OCI-LY7 (cell line): ENCODE data around the gene LHX3. TPM values are rescaled to one million over a fixed set of nuclear protein-coding genes. Genes with fewer than 3 reads are reported as not detected.

Experiments
- BruUV-seq: library from RNA; stranded (reverse); fragments of 400-500 nt; replicated peaks from 2 replicates; lab custom pipeline; 2021; lab: Mats Ljungman, UMichigan
- CTCF ChIA-PET: fragments of 300-600 bp; sonication (Branson Sonifier 250); formaldehyde crosslinking; loops from one replicate; lab custom pipeline; 2022; ENCODE audit warnings: antibody characterized with exemption; ENCODE audit not compliant: unreplicated experiment; lab: Charles Lee
- POLR2A ChIA-PET: fragments of 300-600 bp; sonication (Branson Sonifier 250); formaldehyde crosslinking; loops from one replicate; lab custom pipeline; 2022; ENCODE audit warnings: antibody characterized with exemption; lab: Charles Lee
- DNase-seq: peaks from one replicate; pipeline ENCODE4 v3.0.0-alpha.2; 2015; ENCODE audit warnings: low spot score
- H2AFZ ChIP-seq: fragments of 200-600 bp; sonication (generic), shearing (Covaris generic); 2 replicates; pipeline ENCODE4 v1.6.1; 2014; ENCODE audit warnings: mild to moderate bottlenecking, antibody characterized with exemption, low read length, moderate library complexity
- H3K27ac ChIP-seq: fragments of 200-600 bp; sonication (generic); 2 replicates; pipeline ENCODE4 v1.5.1; 2014; ENCODE audit warnings: mixed run types, low read depth, mild to moderate bottlenecking, moderate library complexity, low read length, inconsistent platforms; ENCODE audit not compliant: poor library complexity, severe bottlenecking
- H3K36me3 ChIP-seq: fragments of 200-600 bp; sonication (generic); 2 replicates; pipeline ENCODE4 v1.6.1; 2014; ENCODE audit warnings: mild to moderate bottlenecking, antibody characterized with exemption, low read length, moderate library complexity, mixed read lengths; ENCODE audit not compliant: insufficient read depth
- H3K4me1 ChIP-seq: fragments of 200-600 bp; sonication (generic); 2 replicates; pipeline ENCODE4 v1.5.1; 2014; ENCODE audit warnings: mild to moderate bottlenecking, low read length; ENCODE audit not compliant: insufficient read depth, poor library complexity, severe bottlenecking
- H3K4me2 ChIP-seq: fragments of 200-600 bp; sonication (generic); 2 replicates; pipeline ENCODE4 v1.6.1; 2014; ENCODE audit warnings: mild to moderate bottlenecking, low read length
- H3K4me3 ChIP-seq: fragments of 200-600 bp; sonication (generic); 2 replicates; pipeline ENCODE4 v1.5.1; 2014; ENCODE audit warnings: mild to moderate bottlenecking, low read depth, low read length; ENCODE audit not compliant: poor library complexity, severe bottlenecking
- H3K79me2 ChIP-seq: fragments of 200-600 bp; sonication (generic); 2 replicates; pipeline ENCODE4 v1.6.1; 2016; ENCODE audit warnings: low read depth, mild to moderate bottlenecking, low read length, moderate library complexity, mixed read lengths; ENCODE audit not compliant: insufficient read depth
- H3K9me2 ChIP-seq: fragments of 200-600 bp; sonication (generic); 2 replicates; pipeline ENCODE4 v1.6.1; 2016; ENCODE audit warnings: mild to moderate bottlenecking, low read length, mixed read lengths; ENCODE audit not compliant: insufficient read depth
- H3K9me3 ChIP-seq: fragments of 200-600 bp; sonication (generic); 2 replicates; pipeline ENCODE4 v1.6.1; 2014; ENCODE audit warnings: mild to moderate bottlenecking, mixed run types, low read length, mixed read lengths
- H4K20me1 ChIP-seq: fragments of 200-600 bp; sonication (generic); 2 replicates; pipeline ENCODE4 v1.6.1; 2014; ENCODE audit warnings: mild to moderate bottlenecking, antibody characterized with exemption, low read length, moderate library complexity, mixed read lengths; ENCODE audit not compliant: insufficient read depth
- EZH2phosphoT487 ChIP-seq: fragments of 200-600 bp; sonication (generic); IDR thresholded peaks from 2 replicates; pipeline ENCODE4 v1.6.1; 2018; ENCODE audit warnings: low read depth, borderline replicate concordance, mild to moderate bottlenecking, mixed run types, antibody characterized with exemption, low read length, moderate library complexity, mixed read lengths
- intact Hi-C: fragments of 100-400 bp; cut with micrococcal nuclease; formaldehyde crosslinking; loops from one replicate; pipeline ENCODE4 v1.10.0; 2022; ENCODE audit not compliant: unreplicated experiment
- total RNA-seq, 2 experiments: library from RNA; depleted of rRNA in 1 of 2; stranded (reverse); fragments of >200 nt in 1 of 2; shearing (Covaris generic) in 1 of 2; gene quantifications; 2 replicates each; pipeline ENCODE4 v1.2.3, GENCODE V29; 2014 to 2022
- TF ChIP-seq, protein P1 (sequence below): fragments of 200-600 bp; sonication (generic); conservative IDR thresholded peaks from 2 replicates; pipeline ENCODE4 v1.5.1; 2014; ENCODE audit warnings: mild to moderate bottlenecking, antibody characterized with exemption, low read length, moderate library complexity, mixed read lengths

The LHX3 gene
- total RNA-seq, 2 experiments from 2014 or later, result 0.15 TPM; not detected in 1

DNA sequence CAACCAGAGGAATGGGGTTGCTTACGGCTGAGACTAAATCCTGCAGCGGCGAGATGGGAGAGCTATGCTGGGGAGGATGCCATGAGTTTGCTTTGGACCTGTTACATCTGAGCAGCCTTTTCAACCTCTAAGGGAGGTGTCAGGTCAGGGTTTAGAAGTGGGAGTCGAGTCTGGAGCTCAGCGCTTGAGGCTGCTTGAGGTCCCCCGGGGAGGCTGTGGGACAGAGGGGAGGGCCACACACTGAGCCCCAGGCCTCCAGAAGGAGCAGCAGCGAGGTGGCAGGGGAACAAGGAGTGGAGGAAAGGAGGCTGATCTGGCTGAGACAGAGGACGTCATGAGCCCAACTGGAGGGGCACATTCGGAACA is 42.6 kb upstream of the LHX3 start:
- Histone ChIP-seq H3K4me3 (no peak overlapping the region), H3K4me1 (peaks cover 27% of the 10 kb centered on the region), H3K4me2 (no peak overlapping the region), H3K36me3 (peaks cover 17% of the 10 kb centered on the region; the same call in 1 of the 2 replicates), H3K9me3 (no peaks in the 10 kb centered on the region), H3K9me2 (no peaks in the 10 kb centered on the region), H3K79me2 (peaks cover 27% of the 10 kb centered on the region), H4K20me1 (peaks cover 20% of the 10 kb centered on the region), H2AFZ (no peak overlapping the region), H3K27ac (no peak overlapping the region)
- intact Hi-C loops, result no loop called here
- no peak for DNase-seq
- no TSS peak for BruUV-seq
- CTCF ChIA-PET, result no interaction called here
- TF ChIP-seq EZH2phosphoT487, result no peak
- TF ChIP-seq, protein P1, sequence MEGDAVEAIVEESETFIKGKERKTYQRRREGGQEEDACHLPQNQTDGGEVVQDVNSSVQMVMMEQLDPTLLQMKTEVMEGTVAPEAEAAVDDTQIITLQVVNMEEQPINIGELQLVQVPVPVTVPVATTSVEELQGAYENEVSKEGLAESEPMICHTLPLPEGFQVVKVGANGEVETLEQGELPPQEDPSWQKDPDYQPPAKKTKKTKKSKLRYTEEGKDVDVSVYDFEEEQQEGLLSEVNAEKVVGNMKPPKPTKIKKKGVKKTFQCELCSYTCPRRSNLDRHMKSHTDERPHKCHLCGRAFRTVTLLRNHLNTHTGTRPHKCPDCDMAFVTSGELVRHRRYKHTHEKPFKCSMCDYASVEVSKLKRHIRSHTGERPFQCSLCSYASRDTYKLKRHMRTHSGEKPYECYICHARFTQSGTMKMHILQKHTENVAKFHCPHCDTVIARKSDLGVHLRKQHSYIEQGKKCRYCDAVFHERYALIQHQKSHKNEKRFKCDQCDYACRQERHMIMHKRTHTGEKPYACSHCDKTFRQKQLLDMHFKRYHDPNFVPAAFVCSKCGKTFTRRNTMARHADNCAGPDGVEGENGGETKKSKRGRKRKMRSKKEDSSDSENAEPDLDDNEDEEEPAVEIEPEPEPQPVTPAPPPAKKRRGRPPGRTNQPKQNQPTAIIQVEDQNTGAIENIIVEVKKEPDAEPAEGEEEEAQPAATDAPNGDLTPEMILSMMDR, result no peak
- POLR2A ChIA-PET, result interaction anchor here (0.6 kb wide), 1 partner anchor 134 kb away, joined by 7 read pairs; no protein-coding TSS in a partner anchor

DNA sequence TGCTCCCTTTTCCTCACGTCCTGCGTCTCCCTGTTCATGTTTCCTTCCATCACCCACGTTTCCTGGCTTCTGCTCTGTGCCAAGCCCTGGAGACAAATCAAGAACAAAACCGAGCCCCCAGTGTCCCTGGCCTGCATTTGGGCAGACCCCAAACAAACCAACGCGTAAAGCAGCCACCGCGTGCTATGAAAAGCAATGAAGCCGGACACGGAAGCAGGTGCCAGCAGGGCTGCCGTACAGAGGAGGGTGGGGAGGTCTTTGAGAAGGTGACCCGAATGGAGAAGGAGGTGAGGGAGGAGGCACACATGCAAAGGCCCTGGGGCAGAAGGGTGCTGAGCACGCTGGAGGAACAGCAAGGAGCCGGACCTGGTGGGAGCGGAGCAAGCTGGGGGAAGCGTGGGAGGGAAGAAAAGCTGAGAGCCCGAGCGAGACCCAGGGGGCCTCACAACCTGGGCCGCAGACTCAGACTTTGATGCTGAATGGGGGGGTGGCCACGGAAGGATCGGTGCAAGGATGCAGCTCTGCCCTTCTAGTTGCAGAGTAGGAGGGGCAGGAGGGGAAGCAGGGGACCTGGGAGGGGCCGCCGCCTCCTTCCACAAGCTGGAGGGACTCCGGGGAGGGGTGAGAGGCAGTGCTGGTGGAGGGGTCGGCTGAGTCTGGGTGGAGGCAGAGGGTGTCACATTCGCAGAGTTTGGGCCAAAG is 42.1 kb upstream of the LHX3 start:
- Histone ChIP-seq H3K4me2 (no peak overlapping the region), H3K4me3 (no peak overlapping the region), H2AFZ (no peak overlapping the region), H3K9me2 (no peaks in the 10 kb centered on the region), H3K4me1 (peaks cover 32% of the 10 kb centered on the region), H4K20me1 (peaks cover 23% of the 10 kb centered on the region), H3K79me2 (peaks cover 32% of the 10 kb centered on the region), H3K36me3 (peaks cover 22% of the 10 kb centered on the region; the same call in 1 of the 2 replicates), H3K9me3 (no peaks in the 10 kb centered on the region), H3K27ac (no peak overlapping the region)
- intact Hi-C loops, result no loop called here
- no peak for DNase-seq
- TF ChIP-seq EZH2phosphoT487, result no peak
- TF ChIP-seq, protein P1, result no peak
- BruUV-seq, result no TSS peak
- CTCF ChIA-PET, result no interaction called here
- POLR2A ChIA-PET, result interaction anchor here (0.6 to 0.7 kb wide), 2 partner anchors 21 to 133 kb away, joined by 3 to 7 read pairs; no protein-coding TSS in a partner anchor
